C4-2B (cell line): ENCODE measurements around the gene DKK1.

Source experiments
- CTCF ChIP-seq: fragments of 450-650 bp; conservative IDR thresholded peaks from 2 replicates; pipeline ENCODE4 v1.5.1; 2017; ENCODE audit warnings: mild to moderate bottlenecking
- ZFX ChIP-seq: fragments of 450-650 bp; IDR thresholded peaks from 2 replicates; pipeline ENCODE4 v1.6.1; 2017

GRCh38 chr10:52280051-52280450 is 34.0 kb upstream of the DKK1 start:
- TF ChIP-seq CTCF (no peak), ZFX (no peak)
